ENCODE data around the gene ITPR1.

ITPR1 gene

GRCh38 chr3:4584456-4585249 is 91.5 kb downstream of the ITPR1 start:
- TF ChIP-seq FOXP2 (optimal IDR thresholded peaks at IDR 0.05; ENCODE audit: borderline replicate concordance, extremely low read depth, extremely low read length, insufficient read depth): no peak

- TF ChIP-seq TAF1 (IDR thresholded peaks at IDR 0.05; ENCODE audit: borderline replicate concordance, insufficient read depth, low read length) (no peak), POLR2AphosphoS5 (IDR thresholded peaks at IDR 0.05; ENCODE audit: low read depth, low read length) (no peak), FOXP2 (optimal IDR thresholded peaks at IDR 0.05; ENCODE audit: borderline replicate concordance, extremely low read depth, extremely low read length, insufficient read depth) (no peak), SIN3A (IDR thresholded peaks at IDR 0.05; ENCODE audit: borderline replicate concordance, insufficient read depth, low read length) (no peak)
- TF ChIP-seq, protein P1, sequence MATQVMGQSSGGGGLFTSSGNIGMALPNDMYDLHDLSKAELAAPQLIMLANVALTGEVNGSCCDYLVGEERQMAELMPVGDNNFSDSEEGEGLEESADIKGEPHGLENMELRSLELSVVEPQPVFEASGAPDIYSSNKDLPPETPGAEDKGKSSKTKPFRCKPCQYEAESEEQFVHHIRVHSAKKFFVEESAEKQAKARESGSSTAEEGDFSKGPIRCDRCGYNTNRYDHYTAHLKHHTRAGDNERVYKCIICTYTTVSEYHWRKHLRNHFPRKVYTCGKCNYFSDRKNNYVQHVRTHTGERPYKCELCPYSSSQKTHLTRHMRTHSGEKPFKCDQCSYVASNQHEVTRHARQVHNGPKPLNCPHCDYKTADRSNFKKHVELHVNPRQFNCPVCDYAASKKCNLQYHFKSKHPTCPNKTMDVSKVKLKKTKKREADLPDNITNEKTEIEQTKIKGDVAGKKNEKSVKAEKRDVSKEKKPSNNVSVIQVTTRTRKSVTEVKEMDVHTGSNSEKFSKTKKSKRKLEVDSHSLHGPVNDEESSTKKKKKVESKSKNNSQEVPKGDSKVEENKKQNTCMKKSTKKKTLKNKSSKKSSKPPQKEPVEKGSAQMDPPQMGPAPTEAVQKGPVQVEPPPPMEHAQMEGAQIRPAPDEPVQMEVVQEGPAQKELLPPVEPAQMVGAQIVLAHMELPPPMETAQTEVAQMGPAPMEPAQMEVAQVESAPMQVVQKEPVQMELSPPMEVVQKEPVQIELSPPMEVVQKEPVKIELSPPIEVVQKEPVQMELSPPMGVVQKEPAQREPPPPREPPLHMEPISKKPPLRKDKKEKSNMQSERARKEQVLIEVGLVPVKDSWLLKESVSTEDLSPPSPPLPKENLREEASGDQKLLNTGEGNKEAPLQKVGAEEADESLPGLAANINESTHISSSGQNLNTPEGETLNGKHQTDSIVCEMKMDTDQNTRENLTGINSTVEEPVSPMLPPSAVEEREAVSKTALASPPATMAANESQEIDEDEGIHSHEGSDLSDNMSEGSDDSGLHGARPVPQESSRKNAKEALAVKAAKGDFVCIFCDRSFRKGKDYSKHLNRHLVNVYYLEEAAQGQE (IDR thresholded peaks at IDR 0.05; ENCODE audit: insufficient read depth in 1 of 2, low read depth in 2 of 2, low read length in 2 of 2): no peak
Measured at GRCh38 chr3:4586381-4586780, 93.2 kb downstream of the ITPR1 start.

DNA sequence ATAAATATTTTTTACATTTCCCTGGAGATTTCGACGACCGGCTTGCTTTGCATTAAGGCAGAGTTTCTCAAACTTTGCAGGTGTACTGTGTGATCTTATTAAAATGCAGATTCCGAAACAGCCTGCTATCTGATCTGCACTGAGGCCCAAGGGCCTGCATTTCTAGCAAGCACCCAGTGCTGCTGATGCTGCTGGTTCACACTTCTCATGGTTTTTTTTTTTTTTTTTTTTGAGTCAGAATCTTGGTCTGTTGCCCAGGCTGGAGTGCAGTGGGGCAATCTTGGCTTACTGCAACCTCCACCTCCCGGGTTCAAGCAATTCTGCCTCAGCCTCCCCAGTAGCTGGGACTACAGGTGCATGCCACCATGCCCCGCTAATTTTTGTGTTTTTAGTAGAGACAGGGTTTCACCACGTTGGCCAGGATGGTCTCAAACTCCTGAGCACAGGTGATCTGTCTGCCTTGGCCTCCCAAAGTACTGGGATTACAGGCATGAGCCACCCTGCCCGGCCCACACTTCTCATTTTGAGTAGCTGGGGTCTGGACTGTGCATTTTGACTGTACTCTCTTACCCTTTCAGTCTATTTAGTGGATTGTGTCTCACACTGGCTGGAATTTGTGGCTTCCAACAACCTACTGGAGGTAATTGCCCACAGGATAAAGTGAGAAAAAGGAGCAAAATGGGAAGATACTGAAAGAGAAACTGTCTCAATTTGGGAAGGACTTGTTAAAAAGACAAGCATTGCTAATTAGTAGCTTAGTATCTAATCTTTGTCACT is 94.1 kb downstream of the ITPR1 start:
- no peak for TF ChIP-seq SIN3A (IDR thresholded peaks at IDR 0.05; ENCODE audit: borderline replicate concordance, insufficient read depth, low read length)
- TF ChIP-seq POLR2AphosphoS5 (IDR thresholded peaks at IDR 0.05; ENCODE audit: low read depth, low read length): no peak

- TF ChIP-seq POLR2AphosphoS5 (IDR thresholded peaks at IDR 0.05; ENCODE audit: low read depth, low read length) (no peak), TAF1 (IDR thresholded peaks at IDR 0.05; ENCODE audit: borderline replicate concordance, insufficient read depth, low read length) (no peak), FOXP2 (optimal IDR thresholded peaks at IDR 0.05; ENCODE audit: borderline replicate concordance, extremely low read depth, extremely low read length, insufficient read depth) (no peak), SIN3A (IDR thresholded peaks at IDR 0.05; ENCODE audit: borderline replicate concordance, insufficient read depth, low read length) (no peak)
- TF ChIP-seq, protein P1 (IDR thresholded peaks at IDR 0.05; ENCODE audit: insufficient read depth in 1 of 2, low read depth in 2 of 2, low read length in 2 of 2): no peak
Measured at GRCh38 chr3:4587838-4588105, 94.6 kb downstream of the ITPR1 start.

DNA sequence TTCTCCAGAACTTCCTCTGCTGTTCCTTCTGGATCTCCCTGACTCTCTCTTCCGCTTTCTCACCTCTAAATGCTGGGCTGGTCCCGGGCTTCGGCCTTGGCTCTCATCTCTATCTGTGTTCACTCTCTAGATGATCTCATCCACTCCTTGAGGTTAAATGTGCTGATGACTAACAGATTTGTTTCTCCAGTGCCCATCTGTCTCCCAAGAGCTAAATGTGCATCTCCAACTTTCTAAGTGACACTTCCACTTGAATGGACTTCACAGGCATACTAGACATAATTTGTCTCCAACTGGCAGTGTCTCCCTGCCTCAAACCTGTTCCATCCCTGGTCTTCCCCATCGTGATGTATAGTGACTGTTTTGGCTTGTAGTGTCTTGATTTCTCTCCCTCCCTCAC is 95.3 kb downstream of the ITPR1 start:
- no peak for TF ChIP-seq FOXP2 (optimal IDR thresholded peaks at IDR 0.05; ENCODE audit: borderline replicate concordance, extremely low read depth, extremely low read length, insufficient read depth)
- no peak for TF ChIP-seq POLR2AphosphoS5 (IDR thresholded peaks at IDR 0.05; ENCODE audit: low read depth, low read length)
- no peak for TF ChIP-seq SIN3A (IDR thresholded peaks at IDR 0.05; ENCODE audit: borderline replicate concordance, insufficient read depth, low read length)

DNA sequence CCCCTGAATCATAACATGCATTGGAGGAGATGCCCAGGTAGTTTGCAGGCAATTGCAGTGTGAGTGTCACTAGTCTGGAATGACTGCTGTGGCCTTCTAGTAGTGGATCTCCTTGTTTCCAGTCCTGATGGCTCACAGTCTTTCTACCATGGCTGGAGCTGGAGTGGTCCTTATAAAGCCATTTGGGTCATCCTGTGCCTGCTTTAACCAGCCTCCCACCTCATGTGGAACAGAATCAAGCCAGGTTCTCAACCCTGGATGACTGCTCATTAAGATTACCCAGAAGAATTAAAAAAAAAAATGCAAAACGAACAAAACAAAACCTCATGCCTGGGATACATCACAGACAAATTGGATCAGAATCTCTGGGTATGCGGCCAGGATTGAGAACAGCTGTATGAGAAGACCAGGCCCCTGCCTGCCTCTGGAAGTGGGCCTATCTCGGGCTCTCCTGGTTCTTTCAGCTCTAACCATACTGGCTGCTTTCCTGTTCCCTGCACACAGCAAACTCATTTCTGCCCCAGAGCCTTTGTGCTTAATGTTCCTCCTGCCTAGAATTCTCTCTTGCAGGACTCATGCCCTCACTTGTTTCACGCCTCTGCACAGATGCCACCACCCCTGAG is 96.4 kb downstream of the ITPR1 start:
- TF ChIP-seq FOXP2 (optimal IDR thresholded peaks at IDR 0.05; ENCODE audit: borderline replicate concordance, extremely low read depth, extremely low read length, insufficient read depth): no peak
- TF ChIP-seq, protein P1 (IDR thresholded peaks at IDR 0.05; ENCODE audit: insufficient read depth in 1 of 2, low read depth in 2 of 2, low read length in 2 of 2): no peak
- TF ChIP-seq SIN3A (IDR thresholded peaks at IDR 0.05; ENCODE audit: borderline replicate concordance, insufficient read depth, low read length): no peak
- no peak for TF ChIP-seq TAF1 (IDR thresholded peaks at IDR 0.05; ENCODE audit: borderline replicate concordance, insufficient read depth, low read length)

All from PFSK-1 (cell line).